PC-9 (cell line): ENCODE data around the gene ALOX12. TPM values are rescaled to one million over a fixed set of nuclear protein-coding genes. Genes with fewer than 3 reads are reported as not detected.

ENCODE experiments used
- Bru-seq: library from RNA; stranded (reverse); fragments of 400-500 nt; gene quantifications from one replicate; lab custom pipeline; 2021; lab: Mats Ljungman, UMichigan
- BruChase-seq, 2 experiments: library from RNA; stranded (reverse); fragments of 400-500 nt; gene quantifications; one replicate each; lab custom pipeline; 2021; lab: Mats Ljungman, UMichigan
- BruUV-seq: library from RNA; stranded (reverse); fragments of 400-500 nt; replicated peaks from 2 replicates; lab custom pipeline; 2021; lab: Mats Ljungman, UMichigan
- CTCF ChIA-PET: fragments of 300-600 bp; sonication (Branson Sonifier 250); formaldehyde crosslinking; loops from one replicate; lab custom pipeline; 2022; ENCODE audit warnings: antibody characterized with exemption; lab: Charles Lee
- POLR2A ChIA-PET: fragments of 300-600 bp; sonication (Branson Sonifier 250); formaldehyde crosslinking; loops from one replicate; lab custom pipeline; 2022; ENCODE audit warnings: antibody characterized with exemption; ENCODE audit not compliant: unreplicated experiment; lab: Charles Lee
- DNase-seq, 2 experiments: peaks; one replicate each; pipeline versions ENCODE4 v3.0.0 to v3.0.0-alpha.2; 2015 to 2022; ENCODE audit warnings: mixed read lengths in 1 of 2
- H2AFZ ChIP-seq: fragments of 200-600 bp; sonication (generic); 2 replicates; pipeline ENCODE4 v1.8.1; 2017; ENCODE audit warnings: antibody characterized with exemption
- H3F3A ChIP-seq: fragments of 200-600 bp; sonication (generic); 2 replicates; pipeline ENCODE4 v1.8.1; 2017; ENCODE audit warnings: antibody characterized with exemption, mild to moderate bottlenecking, low read depth; ENCODE audit not compliant: insufficient read depth
- H3K27ac ChIP-seq: fragments of 200-600 bp; sonication (generic); 2 replicates; pipeline ENCODE4 v1.6.1; 2016; ENCODE audit warnings: mixed run types
- H3K27me3 ChIP-seq: fragments of 200-600 bp; sonication (generic); 2 replicates; pipeline ENCODE4 v1.6.1; 2016; ENCODE audit warnings: low read depth, mixed run types; ENCODE audit not compliant: insufficient read depth
- H3K36me3 ChIP-seq: fragments of 200-600 bp; sonication (generic); 2 replicates; pipeline ENCODE4 v1.6.1; 2016; ENCODE audit warnings: low read depth, mixed run types
- H3K4me1 ChIP-seq: fragments of 200-600 bp; sonication (generic); replicated peaks from 2 replicates; pipeline ENCODE4 v1.6.1; 2016; ENCODE audit warnings: mixed run types; ENCODE audit not compliant: insufficient read depth
- H3K4me2 ChIP-seq: fragments of 200-600 bp; sonication (generic); 2 replicates; pipeline ENCODE4 v1.6.1; 2017; ENCODE audit warnings: mixed run types
- H3K4me3 ChIP-seq: fragments of 200-600 bp; sonication (generic); 2 replicates; pipeline ENCODE4 v1.6.1; 2016; ENCODE audit warnings: mixed run types
- H3K79me2 ChIP-seq: fragments of 200-600 bp; sonication (generic); 2 replicates; pipeline ENCODE4 v1.6.1; 2017; ENCODE audit warnings: low read depth, mixed run types
- H3K9me2 ChIP-seq: fragments of 200-600 bp; sonication (generic); 2 replicates; pipeline ENCODE4 v1.8.1; 2017; ENCODE audit warnings: mild to moderate bottlenecking; ENCODE audit not compliant: insufficient read depth
- H3K9me3 ChIP-seq: fragments of 200-600 bp; sonication (generic); 2 replicates; pipeline ENCODE4 v1.8.1; 2016; ENCODE audit warnings: low read depth; ENCODE audit not compliant: insufficient read depth
- H4K20me1 ChIP-seq: fragments of 200-600 bp; sonication (generic); 2 replicates; pipeline ENCODE4 v1.8.1; 2017; ENCODE audit not compliant: insufficient read depth
- EZH2 ChIP-seq: fragments of 200-600 bp; sonication (generic); IDR thresholded peaks from 2 replicates; pipeline ENCODE4 v1.8.0; 2017; ENCODE audit warnings: antibody characterized with exemption, low read depth
- intact Hi-C: fragments of 100-400 bp; cut with micrococcal nuclease; formaldehyde crosslinking; loops from one replicate; pipeline ENCODE4 v1.10.0; 2022; ENCODE audit not compliant: unreplicated experiment
- long read RNA-seq: library from polyadenylated mRNA; stranded (forward); transcript quantifications from one replicate; pipeline ENCODE4 v2.0.0, GENCODE V29; 2022
- total RNA-seq: library from RNA; stranded (reverse); gene quantifications from 2 replicates; pipeline ENCODE4 v1.2.3, GENCODE V29; 2021
- TF ChIP-seq, protein P1 (sequence below): fragments of 200-600 bp; sonication (generic); conservative IDR thresholded peaks from 2 replicates; pipeline ENCODE4 v1.6.1; 2017; ENCODE audit warnings: mixed run types, antibody characterized with exemption, mild to moderate bottlenecking, moderate library complexity

The ALOX12 gene, protein sequence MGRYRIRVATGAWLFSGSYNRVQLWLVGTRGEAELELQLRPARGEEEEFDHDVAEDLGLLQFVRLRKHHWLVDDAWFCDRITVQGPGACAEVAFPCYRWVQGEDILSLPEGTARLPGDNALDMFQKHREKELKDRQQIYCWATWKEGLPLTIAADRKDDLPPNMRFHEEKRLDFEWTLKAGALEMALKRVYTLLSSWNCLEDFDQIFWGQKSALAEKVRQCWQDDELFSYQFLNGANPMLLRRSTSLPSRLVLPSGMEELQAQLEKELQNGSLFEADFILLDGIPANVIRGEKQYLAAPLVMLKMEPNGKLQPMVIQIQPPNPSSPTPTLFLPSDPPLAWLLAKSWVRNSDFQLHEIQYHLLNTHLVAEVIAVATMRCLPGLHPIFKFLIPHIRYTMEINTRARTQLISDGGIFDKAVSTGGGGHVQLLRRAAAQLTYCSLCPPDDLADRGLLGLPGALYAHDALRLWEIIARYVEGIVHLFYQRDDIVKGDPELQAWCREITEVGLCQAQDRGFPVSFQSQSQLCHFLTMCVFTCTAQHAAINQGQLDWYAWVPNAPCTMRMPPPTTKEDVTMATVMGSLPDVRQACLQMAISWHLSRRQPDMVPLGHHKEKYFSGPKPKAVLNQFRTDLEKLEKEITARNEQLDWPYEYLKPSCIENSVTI
- total RNA-seq (not detected in 2 replicates), Bru-seq, nascent RNA (not detected), BruChase-seq, experiment 1, labeled RNA remaining after a 2-hour chase (percentile 5 among the genes with signal in this experiment), BruChase-seq, experiment 2, labeled RNA remaining after a 6-hour chase (not detected)
- long read RNA-seq, partial matches to known transcripts = 0 of 1 reads
- long read RNA-seq, other reads (novel, unspliced or antisense) = 1 of 1 reads

DNA sequence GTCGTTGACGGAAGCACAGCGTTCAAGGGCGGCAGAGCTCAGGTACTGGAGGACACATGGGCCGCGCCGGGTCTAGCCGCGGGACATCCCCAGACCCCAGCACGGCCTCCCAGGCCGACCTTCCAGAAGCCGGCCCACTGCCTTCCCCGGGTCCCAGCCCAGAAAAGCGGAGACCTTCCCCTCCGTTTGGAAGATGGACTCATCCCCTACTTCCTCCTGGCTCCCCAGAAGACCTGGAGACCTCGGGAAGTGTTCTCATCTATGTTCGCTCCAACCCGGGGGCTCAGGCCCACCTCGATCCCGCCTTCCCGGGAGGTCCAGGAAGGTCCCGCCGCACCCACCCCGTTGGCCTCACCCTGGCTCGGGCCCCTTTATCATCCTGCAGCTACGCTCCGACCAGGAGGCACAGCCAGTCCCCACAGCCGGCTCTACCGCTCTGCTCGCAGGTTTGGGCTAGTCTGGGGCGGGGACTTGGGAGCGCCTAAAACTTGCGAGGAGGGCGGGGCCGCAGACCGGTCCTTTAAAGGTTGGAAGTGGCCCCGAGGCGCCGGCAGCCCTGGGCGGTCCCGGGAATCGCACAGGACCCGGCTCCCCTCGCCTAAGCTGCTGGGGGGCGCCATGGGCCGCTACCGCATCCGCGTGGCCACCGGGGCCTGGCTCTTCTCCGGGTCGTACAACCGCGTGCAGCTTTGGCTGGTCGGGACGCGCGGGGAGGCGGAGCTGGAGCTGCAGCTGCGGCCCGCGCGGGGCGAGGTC, at the start of gene ALOX12:
Gene ALOX12, plus strand, starts transcription at position 550 of the 756 bp plus-strand sequence. Its CDS starts 69 bp downstream, at position 619.
- CTCF ChIA-PET = no interaction called here
- no TSS peak for BruUV-seq
- Histone ChIP-seq H3K4me3 (no peak within 1 kb of the TSS), H3K27me3 (no peaks in the 10 kb centered on the region), H3K4me2 (no peak within 1 kb of the TSS), H3K4me1 (no peaks in the 10 kb centered on the region), H3F3A (0 out of 2 replicates have a peak, but pooled peaks cover 3% of the 10 kb centered on the region), H3K9me2 (no peaks in the 10 kb centered on the region), H4K20me1 (no peaks in the 10 kb centered on the region), H3K9me3 (no peaks in the 10 kb centered on the region), H3K79me2 (no peaks in the 10 kb centered on the region), H3K27ac (no peak within 1 kb of the TSS), H2AFZ (no peak within 1 kb of the TSS), H3K36me3 (peaks cover 6% of the 10 kb centered on the region; the same call in 1 of the 2 replicates)
- TF ChIP-seq, protein P1, sequence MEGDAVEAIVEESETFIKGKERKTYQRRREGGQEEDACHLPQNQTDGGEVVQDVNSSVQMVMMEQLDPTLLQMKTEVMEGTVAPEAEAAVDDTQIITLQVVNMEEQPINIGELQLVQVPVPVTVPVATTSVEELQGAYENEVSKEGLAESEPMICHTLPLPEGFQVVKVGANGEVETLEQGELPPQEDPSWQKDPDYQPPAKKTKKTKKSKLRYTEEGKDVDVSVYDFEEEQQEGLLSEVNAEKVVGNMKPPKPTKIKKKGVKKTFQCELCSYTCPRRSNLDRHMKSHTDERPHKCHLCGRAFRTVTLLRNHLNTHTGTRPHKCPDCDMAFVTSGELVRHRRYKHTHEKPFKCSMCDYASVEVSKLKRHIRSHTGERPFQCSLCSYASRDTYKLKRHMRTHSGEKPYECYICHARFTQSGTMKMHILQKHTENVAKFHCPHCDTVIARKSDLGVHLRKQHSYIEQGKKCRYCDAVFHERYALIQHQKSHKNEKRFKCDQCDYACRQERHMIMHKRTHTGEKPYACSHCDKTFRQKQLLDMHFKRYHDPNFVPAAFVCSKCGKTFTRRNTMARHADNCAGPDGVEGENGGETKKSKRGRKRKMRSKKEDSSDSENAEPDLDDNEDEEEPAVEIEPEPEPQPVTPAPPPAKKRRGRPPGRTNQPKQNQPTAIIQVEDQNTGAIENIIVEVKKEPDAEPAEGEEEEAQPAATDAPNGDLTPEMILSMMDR = no peak
- no peak for TF ChIP-seq EZH2
- intact Hi-C loops = no loop called here
- no peak for DNase-seq
- POLR2A ChIA-PET = no interaction called here

DNA sequence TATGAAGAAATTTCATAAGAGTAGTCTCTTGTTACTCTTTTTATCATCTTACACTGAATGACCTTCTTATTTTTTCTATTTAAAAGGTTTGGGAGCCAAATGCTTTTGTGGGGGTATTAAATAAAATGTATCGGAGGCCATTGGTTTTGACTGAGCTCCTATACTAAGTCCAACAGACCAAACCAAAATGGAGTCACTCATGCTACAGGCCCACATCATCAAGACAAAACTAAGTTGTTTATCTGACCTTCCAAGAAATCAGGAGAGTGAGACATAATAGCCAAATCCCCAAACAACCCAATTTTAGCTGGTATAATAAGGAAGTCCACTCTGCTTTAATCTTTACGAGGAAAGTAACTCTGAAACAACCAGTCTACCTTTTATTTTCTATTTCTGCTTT, 48.1 kb upstream of the ALOX12 start:
- Histone ChIP-seq H3K4me1 (no peaks in the 10 kb centered on the region), H4K20me1 (no peaks in the 10 kb centered on the region), H3K4me2 (no peak overlapping the region), H3K36me3 (no peaks in the 10 kb centered on the region), H3K79me2 (no peaks in the 10 kb centered on the region), H3K9me3 (no peaks in the 10 kb centered on the region; the same call in 1 of the 2 replicates), H3F3A (no peaks in the 10 kb centered on the region), H3K27ac (no peak overlapping the region), H3K27me3 (no peaks in the 10 kb centered on the region), H3K9me2 (no peaks in the 10 kb centered on the region), H2AFZ (no peak overlapping the region), H3K4me3 (no peak overlapping the region)
- no peak for DNase-seq
- BruUV-seq = no TSS peak
- intact Hi-C loops = no loop called here
- TF ChIP-seq EZH2 = no peak
- TF ChIP-seq, protein P1 = no peak
- ChIA-PET POLR2A (interaction anchor here (0.6 kb wide), 1 partner anchor 291 kb away, joined by 3 read pairs; no protein-coding TSS in a partner anchor), CTCF (no interaction called here)

DNA sequence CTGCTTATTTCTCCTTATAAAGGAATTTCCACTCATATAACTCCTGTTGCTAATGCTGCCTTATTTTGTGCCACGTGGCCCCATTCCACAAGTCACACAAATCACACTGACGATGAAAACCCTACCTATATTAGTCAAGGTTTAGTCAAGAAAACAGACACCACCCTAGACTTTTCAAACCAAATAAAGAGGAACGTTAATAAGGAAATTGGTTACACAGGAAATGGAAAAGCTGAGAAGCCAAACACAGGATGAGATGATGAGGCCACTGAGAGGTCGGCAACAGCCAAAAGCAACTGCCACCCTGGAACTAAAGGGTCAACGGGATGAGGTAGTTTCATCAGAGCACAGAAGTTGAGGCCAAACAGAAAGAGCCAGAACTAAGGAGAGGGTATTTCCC, 47.3 kb upstream of the ALOX12 start:
- Histone ChIP-seq H3K4me1 (no peaks in the 10 kb centered on the region), H3F3A (no peaks in the 10 kb centered on the region), H3K27me3 (no peaks in the 10 kb centered on the region), H3K4me3 (no peak overlapping the region), H3K4me2 (no peak overlapping the region), H3K9me2 (no peaks in the 10 kb centered on the region), H3K9me3 (no peaks in the 10 kb centered on the region; the same call in 1 of the 2 replicates), H3K79me2 (no peaks in the 10 kb centered on the region), H2AFZ (no peak overlapping the region), H3K36me3 (no peaks in the 10 kb centered on the region), H3K27ac (no peak overlapping the region), H4K20me1 (no peaks in the 10 kb centered on the region)
- no peak for DNase-seq
- ChIA-PET POLR2A (no interaction called here), CTCF (no interaction called here)
- BruUV-seq = no TSS peak
- TF ChIP-seq, protein P1 = no peak
- no peak for TF ChIP-seq EZH2
- intact Hi-C loops = no loop called here
